ENCODE measurements around the gene KRTAP12-3.

- TF ChIP-seq CTCF (IDR thresholded peaks at IDR 0.05; ENCODE audit: insufficient read depth, low read length), result no peak
- TF ChIP-seq POLR2AphosphoS5 (IDR thresholded peaks at IDR 0.05; ENCODE audit: low read depth), result no peak
- TF ChIP-seq, protein P1, sequence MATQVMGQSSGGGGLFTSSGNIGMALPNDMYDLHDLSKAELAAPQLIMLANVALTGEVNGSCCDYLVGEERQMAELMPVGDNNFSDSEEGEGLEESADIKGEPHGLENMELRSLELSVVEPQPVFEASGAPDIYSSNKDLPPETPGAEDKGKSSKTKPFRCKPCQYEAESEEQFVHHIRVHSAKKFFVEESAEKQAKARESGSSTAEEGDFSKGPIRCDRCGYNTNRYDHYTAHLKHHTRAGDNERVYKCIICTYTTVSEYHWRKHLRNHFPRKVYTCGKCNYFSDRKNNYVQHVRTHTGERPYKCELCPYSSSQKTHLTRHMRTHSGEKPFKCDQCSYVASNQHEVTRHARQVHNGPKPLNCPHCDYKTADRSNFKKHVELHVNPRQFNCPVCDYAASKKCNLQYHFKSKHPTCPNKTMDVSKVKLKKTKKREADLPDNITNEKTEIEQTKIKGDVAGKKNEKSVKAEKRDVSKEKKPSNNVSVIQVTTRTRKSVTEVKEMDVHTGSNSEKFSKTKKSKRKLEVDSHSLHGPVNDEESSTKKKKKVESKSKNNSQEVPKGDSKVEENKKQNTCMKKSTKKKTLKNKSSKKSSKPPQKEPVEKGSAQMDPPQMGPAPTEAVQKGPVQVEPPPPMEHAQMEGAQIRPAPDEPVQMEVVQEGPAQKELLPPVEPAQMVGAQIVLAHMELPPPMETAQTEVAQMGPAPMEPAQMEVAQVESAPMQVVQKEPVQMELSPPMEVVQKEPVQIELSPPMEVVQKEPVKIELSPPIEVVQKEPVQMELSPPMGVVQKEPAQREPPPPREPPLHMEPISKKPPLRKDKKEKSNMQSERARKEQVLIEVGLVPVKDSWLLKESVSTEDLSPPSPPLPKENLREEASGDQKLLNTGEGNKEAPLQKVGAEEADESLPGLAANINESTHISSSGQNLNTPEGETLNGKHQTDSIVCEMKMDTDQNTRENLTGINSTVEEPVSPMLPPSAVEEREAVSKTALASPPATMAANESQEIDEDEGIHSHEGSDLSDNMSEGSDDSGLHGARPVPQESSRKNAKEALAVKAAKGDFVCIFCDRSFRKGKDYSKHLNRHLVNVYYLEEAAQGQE (IDR thresholded peaks at IDR 0.05; ENCODE audit: insufficient replicate concordance, low read depth), result no peak
These were observed 24.3 kb downstream of the KRTAP12-3 start, which contains the start of gene KRTAP12-1 for GRCh38 chr21:44681861-44682579.

Data from HL-60 (cell line).